ENCODE results near the gene CDK17.

DNA sequence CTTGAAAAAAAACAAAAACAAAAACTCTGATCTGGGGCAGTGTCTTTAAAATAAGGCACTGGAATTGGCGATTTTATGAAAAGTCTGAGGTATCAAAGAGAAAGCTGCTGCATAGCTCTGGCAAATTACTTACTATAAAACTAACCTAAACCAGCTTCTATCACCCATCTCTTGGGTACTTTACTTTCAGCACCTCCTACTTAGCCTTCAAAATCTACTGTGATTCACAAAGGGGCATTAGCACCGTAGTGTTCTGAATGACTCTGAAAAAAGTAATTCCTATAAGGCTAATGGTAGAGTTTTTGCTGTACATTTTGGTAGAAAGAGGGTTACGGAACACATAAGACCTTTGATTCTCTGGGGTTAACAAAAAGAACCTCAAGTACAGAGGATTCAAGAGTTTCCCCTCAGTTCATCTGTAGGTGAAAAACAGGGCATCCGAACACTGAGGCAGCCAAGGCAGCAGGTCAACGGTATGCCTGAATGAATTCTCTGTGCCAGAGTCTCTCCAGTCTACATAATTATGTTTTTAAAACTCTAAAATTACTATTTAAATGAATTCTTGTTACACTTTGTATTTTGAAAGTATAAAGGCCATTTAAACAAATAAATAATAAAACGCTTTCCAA lies 104.6 kb downstream of the CDK17 start:
- TF ChIP-seq, protein P1, sequence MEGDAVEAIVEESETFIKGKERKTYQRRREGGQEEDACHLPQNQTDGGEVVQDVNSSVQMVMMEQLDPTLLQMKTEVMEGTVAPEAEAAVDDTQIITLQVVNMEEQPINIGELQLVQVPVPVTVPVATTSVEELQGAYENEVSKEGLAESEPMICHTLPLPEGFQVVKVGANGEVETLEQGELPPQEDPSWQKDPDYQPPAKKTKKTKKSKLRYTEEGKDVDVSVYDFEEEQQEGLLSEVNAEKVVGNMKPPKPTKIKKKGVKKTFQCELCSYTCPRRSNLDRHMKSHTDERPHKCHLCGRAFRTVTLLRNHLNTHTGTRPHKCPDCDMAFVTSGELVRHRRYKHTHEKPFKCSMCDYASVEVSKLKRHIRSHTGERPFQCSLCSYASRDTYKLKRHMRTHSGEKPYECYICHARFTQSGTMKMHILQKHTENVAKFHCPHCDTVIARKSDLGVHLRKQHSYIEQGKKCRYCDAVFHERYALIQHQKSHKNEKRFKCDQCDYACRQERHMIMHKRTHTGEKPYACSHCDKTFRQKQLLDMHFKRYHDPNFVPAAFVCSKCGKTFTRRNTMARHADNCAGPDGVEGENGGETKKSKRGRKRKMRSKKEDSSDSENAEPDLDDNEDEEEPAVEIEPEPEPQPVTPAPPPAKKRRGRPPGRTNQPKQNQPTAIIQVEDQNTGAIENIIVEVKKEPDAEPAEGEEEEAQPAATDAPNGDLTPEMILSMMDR (IDR thresholded peaks at IDR 0.05): no peak
- TF ChIP-seq POLR2AphosphoS5 (IDR thresholded peaks at IDR 0.05) (no peak), POLR2A (IDR thresholded peaks at IDR 0.05) (no peak)

All from prostate gland (tissue), 2 donors.